COLO668 (cell line): ENCODE measurements around the gene ZNRF3.
"Not testable (repeated sequence)": the region's sequence is repeated elsewhere in the genome, so short reads cannot be mapped to it uniquely, and the experiment has no call there.

Experiments
- DNase-seq: peaks from one replicate; lab custom pipeline; 2025; ENCODE audit not compliant: unreplicated experiment; lab: John Stamatoyannopoulos, UW

ZNRF3 gene

DNA sequence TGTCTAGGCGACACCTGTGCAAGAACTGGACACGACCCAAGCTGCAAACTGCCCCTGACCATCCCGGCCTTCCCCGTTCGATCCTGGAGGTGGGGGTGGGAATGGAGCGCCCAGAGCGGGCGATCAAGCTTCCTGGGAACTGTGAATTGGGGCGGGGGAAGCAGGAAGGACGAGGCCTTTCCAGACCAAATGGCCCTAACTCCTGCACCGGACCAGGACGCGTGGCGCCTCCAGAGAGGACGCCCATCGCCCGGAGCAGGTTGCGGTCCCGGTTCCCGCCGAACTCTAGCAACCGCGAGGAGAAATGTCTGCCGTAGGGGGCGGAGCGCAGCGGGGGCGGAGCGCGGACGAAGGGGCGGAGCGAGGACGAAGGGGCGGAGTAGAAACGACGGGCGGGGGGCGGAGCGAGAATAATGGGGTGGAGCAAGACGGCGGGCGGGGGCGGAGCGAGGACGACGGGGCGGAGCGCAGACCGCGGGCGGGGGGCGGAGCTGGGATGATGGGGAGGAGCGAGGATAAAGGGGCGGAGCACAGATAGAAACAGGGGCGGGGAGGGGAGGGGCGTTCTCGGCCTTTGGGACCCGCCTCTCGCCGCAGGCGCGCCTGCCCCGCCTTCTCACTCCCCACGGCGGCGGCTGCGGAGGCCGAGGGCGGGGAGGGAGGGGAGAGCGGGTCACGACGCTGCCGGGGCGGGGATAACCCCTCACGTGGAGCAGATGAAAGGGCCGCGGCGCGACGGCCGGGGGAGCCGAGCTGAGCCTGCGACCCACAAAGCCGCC is at the start of gene ZNRF3:
TSS of gene ZNRF3 (plus strand) at position 695 of the 779 bp plus-strand sequence. CDS start 195 bp downstream, outside the sequence.
- peak; percentile 95 for DNase-seq

DNA sequence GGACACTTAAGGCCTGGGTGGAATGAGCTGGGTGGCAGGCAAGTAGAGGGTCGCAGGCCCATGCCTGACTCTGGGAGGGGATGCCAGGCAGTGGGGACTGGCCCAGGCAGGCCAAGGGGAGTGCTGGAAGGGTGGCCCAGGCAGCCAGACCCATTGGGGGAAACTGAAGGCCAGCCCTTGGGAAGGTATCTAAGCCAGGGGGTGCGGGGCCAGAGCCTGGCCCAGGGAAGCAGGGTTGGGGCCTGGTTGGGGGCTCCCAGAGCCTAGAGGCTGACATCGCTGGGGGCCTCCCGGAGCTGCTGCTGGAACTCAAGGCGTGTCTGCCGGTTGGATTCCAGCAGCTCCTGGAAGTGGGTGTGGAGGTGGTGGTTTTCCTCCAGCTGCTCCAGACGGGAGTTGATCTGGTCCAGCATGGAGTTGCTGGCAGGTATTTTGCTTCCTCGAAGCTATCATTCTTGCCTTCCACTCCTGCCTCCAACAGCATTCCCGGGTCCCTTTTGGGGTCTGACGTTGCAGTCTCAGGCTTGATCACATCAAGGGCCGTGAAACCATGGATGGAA is 47.7 kb upstream of the ZNRF3 start:
- no peak for DNase-seq

DNA sequence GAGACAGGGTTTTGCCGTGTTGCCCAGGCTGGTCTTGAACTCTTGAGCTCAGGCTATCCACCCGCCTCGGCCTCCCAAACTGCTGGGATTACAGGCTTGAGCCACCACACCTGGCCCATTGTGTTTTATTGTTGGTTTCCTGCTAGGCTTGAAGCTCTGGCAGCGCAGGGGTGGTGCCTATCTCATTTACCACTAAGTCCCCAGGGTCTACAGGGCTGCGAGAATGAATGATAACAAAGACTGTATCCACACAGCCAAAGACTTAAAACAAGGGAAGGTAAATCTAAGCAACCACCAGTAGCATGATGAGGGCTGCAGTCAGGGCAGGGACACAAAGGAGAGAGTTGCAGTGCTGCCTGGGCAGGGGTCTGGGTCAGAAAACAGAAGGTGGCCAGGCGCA is 45.7 kb upstream of the ZNRF3 start:
- DNase-seq: no peak

DNA sequence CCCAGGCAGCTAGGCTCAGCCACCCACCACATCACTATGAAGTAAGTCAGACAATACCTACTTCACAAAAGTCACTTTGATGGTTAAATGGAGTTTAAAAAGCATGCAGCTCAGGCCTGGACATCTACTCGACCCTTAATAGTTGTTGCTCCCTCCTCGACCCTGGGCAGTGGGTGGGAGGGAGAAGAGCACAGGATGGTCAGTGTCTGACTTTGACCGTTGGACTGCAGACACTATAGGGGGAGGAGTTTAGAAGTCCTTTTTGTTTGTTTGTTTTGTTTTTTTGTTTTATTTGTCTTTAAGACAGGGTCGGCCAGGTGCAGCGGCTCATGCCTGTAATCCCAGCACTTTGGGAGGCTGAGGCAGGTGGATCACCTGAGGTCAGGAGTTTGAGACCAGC is 44.4 kb upstream of the ZNRF3 start:
- DNase-seq: no peak

DNA sequence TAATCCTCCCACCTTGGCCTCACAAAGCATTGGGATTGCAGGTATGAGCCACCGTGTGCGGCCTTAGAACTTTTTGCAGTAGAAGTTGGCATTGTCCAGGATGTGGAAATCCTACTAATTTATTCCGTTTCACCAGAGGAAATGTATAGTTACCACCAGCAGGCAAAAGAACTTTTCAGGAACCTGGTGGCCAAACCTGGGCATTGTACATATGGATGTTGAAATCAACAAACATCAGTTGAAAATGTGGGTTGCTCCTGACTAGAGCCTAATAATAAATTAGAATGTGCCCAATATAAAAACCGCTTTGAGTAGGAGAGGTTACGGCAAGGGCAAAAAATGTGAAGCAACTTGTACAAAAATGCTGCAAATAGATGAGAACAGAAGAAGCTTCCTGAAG is 42.3 kb upstream of the ZNRF3 start:
- DNase-seq: no peak

DNA sequence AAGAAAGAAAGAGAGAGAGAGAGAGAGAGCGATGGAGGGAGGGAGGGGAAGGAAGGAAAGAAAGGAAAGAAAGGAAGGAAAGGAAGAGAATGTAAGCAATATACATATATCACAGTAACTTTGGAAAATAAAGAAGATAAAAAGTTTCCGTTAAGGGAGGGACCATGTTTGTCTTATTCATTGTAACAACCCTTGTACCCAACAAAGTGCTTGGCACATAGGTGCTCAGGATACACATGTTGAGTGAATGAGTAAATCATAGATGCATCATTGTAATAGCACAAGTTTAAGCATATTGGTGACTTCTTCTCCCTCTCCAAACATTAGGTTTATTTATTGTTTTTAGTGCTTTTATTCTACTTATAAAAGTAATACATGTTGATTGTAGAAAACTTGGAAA is 39.7 kb upstream of the ZNRF3 start:
- DNase-seq: no peak

DNA sequence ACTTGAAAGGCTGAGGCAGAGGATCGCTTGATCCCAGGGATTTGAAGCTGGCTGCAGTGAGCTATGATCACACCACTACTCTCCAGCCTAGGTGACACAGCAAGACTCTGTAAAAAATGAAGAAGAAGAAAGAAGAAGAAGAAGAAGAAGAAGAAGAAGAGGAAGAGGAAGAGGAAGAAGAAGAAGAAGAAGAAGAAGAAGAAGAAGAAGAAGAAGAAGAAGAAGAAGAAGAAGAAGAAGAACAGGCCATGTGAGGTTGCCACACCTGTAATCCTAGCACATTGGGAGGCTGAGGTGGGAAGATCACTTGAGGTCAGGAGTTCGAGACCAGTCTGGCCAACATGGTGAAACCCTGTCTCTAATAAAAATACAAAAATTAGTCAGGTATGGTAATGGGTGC is 39.1 kb upstream of the ZNRF3 start:
- not testable (repeated sequence) for DNase-seq

DNA sequence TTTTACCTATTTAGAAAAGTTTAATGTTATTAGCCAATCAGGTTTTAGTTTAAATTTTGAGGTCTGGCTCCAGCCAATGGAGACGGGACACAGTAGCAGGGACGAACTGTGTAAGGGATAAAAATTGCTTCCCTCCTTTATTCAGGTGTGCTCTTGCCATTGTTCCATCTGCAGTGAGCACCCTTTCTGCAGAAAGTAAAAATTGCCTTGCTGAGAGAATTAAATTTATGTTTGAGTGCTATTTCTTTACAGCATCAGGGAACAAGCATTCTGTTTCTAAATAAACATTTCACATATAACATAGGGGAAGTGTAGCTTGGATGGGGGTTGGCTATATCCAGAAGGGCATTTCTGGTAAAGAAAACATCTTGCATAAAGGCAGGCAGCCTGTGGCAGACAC is 36.4 kb upstream of the ZNRF3 start:
- DNase-seq: no peak

DNA sequence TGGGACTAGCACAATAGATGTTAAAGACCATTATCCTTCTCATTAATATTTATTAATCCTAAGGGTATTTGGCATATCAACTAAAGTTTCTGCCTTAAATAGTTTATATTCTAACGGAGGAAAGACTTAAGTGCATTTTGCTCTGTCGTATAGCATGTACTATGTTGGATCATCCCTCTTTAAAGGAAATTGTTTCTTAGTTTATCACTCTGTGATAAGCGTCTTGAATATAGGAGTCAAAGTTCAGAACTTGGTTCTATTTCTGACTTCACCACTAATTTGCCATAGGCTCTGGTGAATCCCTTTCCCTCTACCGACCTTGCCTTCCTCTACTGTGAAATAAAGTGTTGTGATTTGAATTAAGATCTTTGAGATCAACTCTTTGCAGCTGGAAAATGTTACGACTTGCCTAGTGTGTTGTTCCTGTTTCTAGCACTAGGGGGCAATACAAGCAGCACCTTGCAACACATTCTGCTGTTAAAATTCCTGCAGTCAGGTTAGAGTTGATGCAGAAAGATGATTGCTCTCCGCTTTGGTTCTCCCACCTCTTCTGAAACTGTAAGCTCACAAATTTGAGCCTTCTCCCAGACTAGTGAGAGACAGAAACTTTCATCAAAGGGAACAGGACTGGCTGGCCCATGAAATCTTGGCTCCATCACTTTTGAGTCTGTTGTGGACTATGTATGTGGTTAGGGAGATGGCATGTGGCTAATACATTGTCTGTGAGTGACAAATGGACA is 27.8 kb upstream of the ZNRF3 start:
- DNase-seq: peak; percentile 44

DNA sequence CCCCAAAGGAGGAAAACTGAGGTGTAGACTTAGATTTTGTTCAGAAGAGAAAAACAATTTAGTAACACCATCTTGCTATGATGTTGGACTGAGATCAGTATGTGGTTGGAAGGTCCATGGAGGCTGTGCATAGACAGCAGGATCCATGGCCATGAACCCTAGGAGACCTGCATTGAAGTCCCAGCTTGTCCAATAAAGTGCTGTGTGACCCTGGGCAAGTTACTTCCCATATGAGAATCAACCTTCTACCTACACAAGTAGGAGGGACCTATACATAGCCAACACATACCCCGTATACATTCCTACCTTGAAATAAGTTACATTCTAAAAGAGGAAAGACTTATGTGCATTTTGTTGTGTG is 27.3 kb upstream of the ZNRF3 start:
- DNase-seq: no peak

DNA sequence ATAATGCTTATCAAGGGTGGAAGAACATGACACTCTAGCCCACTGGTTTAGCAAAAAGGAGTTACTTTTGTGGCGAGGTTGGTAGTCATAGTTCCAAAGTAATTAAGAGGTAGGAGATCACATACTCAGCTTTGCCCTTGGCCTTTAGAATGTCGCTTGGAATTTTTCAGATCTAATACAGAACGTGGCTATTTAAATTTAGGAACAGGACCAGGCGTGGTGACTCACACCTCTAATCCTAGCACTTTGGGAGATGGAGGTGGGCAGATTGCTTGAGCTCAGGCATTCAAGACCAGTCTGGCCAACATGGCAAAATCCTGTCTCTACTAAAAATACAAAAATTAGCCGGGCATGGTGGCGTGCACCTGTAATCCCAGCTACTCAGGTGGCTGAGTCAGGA is 26.1 kb upstream of the ZNRF3 start:
- no peak for DNase-seq

DNA sequence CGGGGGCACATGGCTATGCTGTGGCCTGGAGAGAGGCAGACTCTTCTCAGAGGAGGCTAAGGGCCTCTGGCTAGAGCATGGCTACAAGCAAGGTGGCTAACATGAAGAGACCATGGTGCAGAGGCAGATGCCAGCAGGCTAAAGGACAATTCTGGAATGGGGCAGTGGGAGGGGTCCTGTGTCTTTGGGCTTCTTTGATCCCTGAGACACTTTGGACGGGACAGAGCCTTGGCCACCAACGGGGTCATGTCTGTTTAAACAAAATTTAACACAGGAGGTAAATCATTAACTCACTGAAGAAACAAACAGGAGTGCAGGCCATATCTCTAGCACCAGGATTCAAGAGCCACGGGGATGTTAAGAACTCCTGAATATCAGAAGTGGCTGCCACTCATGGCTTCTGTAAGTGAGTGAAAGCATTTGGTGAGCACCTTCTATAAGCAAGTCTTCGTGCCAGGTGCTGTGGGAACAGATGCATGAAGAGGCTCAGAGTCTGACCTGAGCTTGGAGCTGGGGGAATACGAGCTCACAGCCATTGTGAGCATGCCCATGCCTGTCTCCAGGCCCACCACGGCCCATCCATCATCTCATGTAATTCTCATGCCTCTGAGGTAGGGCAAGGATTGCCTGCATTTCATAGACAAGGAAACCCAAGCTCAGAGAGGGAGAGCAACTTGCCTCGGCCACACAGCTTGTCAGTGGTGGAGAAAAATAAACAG is 18.3 kb upstream of the ZNRF3 start:
- no peak for DNase-seq

DNA sequence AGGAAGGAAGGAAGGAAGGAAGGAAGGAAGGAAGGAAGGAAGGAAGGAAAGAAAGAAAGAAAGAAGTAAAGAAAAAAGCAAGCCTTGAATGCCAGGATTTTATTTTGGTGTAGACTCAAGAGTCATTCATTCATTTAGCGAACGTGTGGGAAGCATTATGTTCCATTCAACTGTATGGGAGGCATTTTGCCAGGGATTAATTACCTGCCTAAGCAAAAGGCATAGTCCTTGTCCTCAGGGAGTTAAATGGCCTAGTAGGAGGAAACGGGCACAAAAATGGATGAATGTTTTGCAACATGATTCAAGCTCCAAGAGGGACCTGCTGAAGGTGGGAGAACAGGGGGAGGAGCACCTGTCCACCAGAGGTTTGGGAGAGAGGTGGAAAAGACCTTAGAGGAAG is 16.2 kb upstream of the ZNRF3 start:
- DNase-seq: no peak

DNA sequence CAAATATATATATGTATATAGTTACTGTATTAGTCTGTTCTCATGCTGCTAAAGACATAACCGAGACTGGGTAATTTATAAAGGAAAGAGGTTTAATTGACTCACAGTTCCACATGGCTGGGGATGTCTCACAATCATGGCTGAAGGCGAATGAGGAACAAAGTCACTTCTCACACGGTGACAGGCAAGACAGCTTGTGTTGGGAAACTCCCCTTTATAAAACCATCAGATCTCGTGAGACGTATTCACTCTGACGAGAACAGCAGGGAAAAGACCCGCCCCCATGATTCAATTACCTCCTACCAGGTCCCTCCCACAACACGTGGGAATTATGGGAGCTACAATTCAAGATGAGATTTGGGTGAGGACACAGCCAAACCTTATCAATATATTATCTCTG is 15.0 kb upstream of the ZNRF3 start:
- DNase-seq: not testable (repeated sequence)

DNA sequence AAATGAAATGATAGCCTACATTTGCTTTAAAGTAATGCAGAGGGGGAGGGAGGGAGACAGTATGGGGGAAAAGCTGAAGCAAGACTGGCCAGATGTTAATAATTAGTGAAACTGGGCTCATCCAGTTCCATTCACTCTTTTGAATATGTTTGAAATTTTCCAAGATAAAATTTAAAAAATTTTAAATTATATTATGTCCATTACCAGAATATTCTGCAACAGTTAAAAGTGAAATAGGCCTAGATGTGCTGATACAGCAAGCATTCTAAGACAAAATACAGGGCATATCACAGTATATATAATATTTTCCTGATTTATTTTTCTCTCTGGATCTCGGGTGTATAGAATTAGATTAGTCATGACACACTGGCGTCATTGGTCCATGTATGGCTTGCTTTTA is 13.6 kb upstream of the ZNRF3 start:
- no peak for DNase-seq

DNA sequence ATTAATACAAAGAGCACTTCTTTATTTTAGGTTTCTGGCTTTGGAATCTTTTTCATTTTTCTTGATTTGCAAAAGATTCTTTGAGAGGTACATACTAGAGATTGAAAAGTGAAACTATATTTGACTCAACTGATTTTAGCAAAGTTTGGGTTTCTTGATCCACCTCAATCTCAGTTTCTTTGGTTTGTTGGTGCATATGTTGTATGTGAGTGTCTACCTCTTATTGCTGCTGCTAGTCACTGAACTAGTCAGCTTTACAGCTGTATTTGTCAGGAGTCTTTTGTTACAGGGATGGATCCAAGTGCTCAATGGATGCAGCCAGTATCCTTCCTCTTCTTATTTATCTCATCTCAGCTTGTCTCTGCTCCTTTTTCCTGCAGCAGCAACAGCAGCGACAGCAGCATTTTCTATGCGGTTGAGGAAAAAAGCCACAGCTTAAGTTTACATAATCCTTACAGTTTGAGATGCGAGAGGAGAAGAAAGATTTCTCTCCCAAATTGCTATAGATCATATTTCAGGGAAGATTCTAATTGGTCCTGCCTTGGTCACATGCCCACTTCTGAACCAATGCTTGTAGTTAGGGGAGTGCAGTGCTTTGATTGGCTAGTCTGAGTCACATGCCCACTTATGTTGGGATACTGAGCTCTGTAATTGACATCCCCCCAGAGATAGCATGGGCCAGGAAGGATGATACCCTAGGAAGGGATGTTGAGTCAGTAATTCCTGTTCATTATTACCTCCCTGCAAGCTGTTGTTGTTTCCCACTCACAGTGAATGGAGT is 10.0 kb upstream of the ZNRF3 start:
- DNase-seq: no peak

DNA sequence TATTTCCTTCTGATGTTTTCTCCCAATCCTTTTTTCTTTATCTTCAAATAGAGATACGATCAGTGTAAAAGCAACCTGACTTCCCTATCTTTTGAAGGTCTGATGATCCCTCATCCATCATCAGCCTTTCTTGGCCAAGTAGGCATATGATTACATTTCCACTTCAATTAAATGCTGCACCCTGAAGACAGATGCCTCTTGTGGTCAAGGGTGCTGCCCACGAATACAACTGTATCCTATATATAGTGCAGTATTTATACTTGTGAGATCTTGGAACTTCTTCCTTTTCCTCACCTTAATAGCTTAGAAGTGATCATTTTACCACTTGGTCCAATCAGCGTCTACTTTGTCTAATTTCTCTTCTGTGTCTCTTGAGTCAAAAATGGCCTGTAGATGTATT is 9.3 kb upstream of the ZNRF3 start:
- no peak for DNase-seq

DNA sequence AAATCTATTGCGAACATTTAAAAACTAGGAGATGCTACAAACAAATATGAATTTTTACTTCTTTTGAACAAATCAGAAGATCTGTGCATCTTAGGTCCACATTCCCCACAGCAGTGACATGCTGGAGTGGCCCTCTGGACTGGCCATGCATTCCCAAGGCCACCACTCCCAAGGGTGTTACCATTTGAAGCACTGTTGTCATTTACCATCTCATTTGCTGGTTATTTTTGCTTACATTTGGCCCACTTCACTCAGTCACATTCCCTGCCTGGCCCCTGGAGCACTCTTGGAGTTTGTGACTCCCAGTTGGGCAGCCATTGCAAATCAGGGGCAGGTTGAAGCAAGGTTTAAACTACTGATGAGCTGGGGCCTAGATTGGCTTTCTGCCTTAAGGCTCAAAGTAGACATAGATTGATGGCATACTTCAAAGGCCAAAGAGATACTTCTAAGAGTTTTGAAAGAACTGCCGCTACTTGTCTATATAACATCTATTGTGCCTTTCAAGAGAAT is 8.5 kb upstream of the ZNRF3 start:
- no peak for DNase-seq

DNA sequence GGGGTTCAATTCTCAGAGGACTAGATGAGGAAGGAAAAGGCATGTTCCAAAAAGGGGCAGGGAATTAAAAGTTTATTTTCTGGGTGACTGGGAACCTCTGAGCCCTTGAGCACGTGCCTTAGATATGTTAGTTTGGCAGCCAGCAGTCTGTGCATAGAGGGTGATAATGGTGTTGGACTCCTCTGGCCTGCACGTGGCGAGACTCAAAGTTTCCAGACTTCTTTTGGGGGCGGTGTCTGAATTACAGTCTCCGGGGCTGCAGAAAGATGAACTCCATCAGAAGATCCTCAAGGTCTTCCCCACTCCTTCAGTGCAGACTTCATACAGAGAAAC is 861 bp upstream of the ZNRF3 start:
- no peak for DNase-seq

DNA sequence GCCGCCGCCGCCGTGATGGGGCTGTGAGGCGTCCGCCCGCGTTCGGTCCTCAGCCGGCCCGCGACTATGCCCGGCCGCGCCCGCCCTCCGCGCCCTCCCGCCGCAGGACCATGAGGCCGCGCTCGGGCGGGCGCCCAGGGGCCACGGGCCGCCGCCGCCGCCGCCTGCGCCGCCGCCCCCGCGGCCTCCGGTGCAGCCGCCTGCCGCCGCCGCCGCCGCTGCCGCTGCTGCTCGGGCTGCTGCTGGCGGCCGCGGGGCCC is 215 bp downstream of the ZNRF3 start:
- no peak for DNase-seq
